HepG2 (cell line): ENCODE results near the gene LSM14B. TPM values are rescaled to one million over a fixed set of nuclear protein-coding genes. Genes with fewer than 3 reads are reported as not detected.
A peak's percentile ranks its signal among the peaks of the same experiment; 100 is the strongest.

Experiments
- ATAC-seq: fragments of 200-7000 bp; cut with Tn5 transposase; 3 replicates; pipeline ENCODE4 v1.9.1; 2020; ENCODE audit warnings: mild to moderate bottlenecking, moderate library complexity
- BruUV-seq: library from RNA; stranded (reverse); fragments of 400-500 nt; replicated peaks from 2 replicates; lab custom pipeline; 2021; lab: Mats Ljungman, UMichigan
- CTCF ChIA-PET: fragments of 300-600 bp; formaldehyde crosslinking; extraction: SDS; loops from one replicate; lab custom pipeline; 2021; ENCODE audit warnings: low total read pairs, inconsistent platforms, low intra/inter-chr PET ratio; lab: Yijun Ruan, JAX
- POLR2A ChIA-PET: fragments of 350-600 bp; sonication (Branson Sonifier 250); formaldehyde crosslinking; loops from one replicate; lab custom pipeline; 2020; ENCODE audit warnings: antibody characterized with exemption, inconsistent platforms; lab: Yijun Ruan, JAX
- DNase-seq: peaks from one replicate; pipeline ENCODE4 v3.0.0-alpha.2; 2015; ENCODE audit warnings: low spot score
- FAIRE-seq: peaks from 3 replicates; lab custom pipeline; 2011; peaks lifted over from hg19 to GRCh38; lab: Jason Lieb, UNC
- H2AFZ ChIP-seq: one replicate; pipeline ENCODE4 v1.6.1; 2011; ENCODE audit warnings: low read length, inconsistent platforms
- H3K27ac ChIP-seq: fragments of 300-600 bp; 3 replicates; pipeline ENCODE4 v1.8.0; 2011; ENCODE audit warnings: mixed run types, mild to moderate bottlenecking, mixed read lengths, low read length, inconsistent platforms; ENCODE audit not compliant: insufficient read depth; ENCODE audit errors: extremely low read length
- H3K27me3 ChIP-seq, 2 experiments: fragments of 200-600 bp in 1 of 2; 2 replicates in 1 of 2; 3 replicates in 1 of 2; pipeline versions ENCODE4 v1.6.0 to v1.8.0; 2011; ENCODE audit warnings: low read length in 2 of 2, mild to moderate bottlenecking in 2 of 2, moderate library complexity in 2 of 2, inconsistent platforms in 1 of 2; ENCODE audit not compliant: insufficient read depth in 2 of 2, control insufficient read depth in 1 of 2
- H3K36me3 ChIP-seq, 2 experiments: fragments of 200-600 bp in 1 of 2; replicated peaks in 1 of 2; 2 replicates in 1 of 2; 3 replicates in 1 of 2; pipeline versions ENCODE4 v1.5.1 to v1.8.0; 2011; ENCODE audit warnings: low read length in 2 of 2, inconsistent platforms in 1 of 2; ENCODE audit not compliant: insufficient read depth in 2 of 2, control insufficient read depth in 1 of 2
- H3K4me1 ChIP-seq: 2 replicates; pipeline ENCODE4 v1.5.1; 2012; ENCODE audit warnings: low read length, inconsistent platforms; ENCODE audit not compliant: insufficient read depth
- H3K4me2 ChIP-seq: 2 replicates; pipeline ENCODE4 v1.6.0; 2011; ENCODE audit warnings: low read depth, low read length, inconsistent platforms
- H3K4me3 ChIP-seq, 3 experiments: fragments of 200-600 bp in 1 of 3; sonication (generic), shearing (Covaris generic) in 1 of 3; replicated peaks in 1 of 3; 2 replicates each; pipeline ENCODE4 v1.5.1; 2011 to 2016; ENCODE audit warnings: low read length in 3 of 3, inconsistent platforms in 2 of 3, low read depth in 2 of 3, mild to moderate bottlenecking in 2 of 3, control low read depth in 1 of 3, mixed read lengths in 1 of 3; ENCODE audit not compliant: insufficient read depth in 1 of 3
- H3K79me2 ChIP-seq: one replicate; pipeline ENCODE4 v1.6.1; 2011; ENCODE audit warnings: low read length, inconsistent platforms; ENCODE audit not compliant: insufficient read depth
- H3K9ac ChIP-seq: 2 replicates; pipeline ENCODE4 v1.6.0; 2011; ENCODE audit warnings: mild to moderate bottlenecking, low read depth, low read length, inconsistent platforms; ENCODE audit not compliant: insufficient read depth
- H3K9me3 ChIP-seq: 2 replicates; pipeline ENCODE4 v1.5.1; 2012; ENCODE audit warnings: mild to moderate bottlenecking, low read length
- H4K20me1 ChIP-seq: 2 replicates; pipeline ENCODE4 v1.6.0; 2011; ENCODE audit warnings: inconsistent platforms, mild to moderate bottlenecking, low read length, moderate library complexity; ENCODE audit not compliant: insufficient read depth
- CREBL2 ChIP-seq: sonication (generic); formaldehyde crosslinking; IDR thresholded peaks from 2 replicates; pipeline ENCODE4 v1.8.1; 2023; ENCODE audit warnings: missing genetic modification reagents, mild to moderate bottlenecking, borderline replicate concordance
- FOXK2 ChIP-seq: fragments of 450-650 bp; IDR thresholded peaks from 2 replicates; pipeline ENCODE4 v1.6.1; 2016
- FUBP1 ChIP-seq: sonication (generic); formaldehyde crosslinking; IDR thresholded peaks from 2 replicates; pipeline ENCODE4 v1.5.1; 2020; ENCODE audit warnings: missing genetic modification reagents, mild to moderate bottlenecking, borderline replicate concordance
- HNF4A ChIP-seq: sonication (generic); formaldehyde crosslinking; IDR thresholded peaks from 2 replicates; pipeline ENCODE4 v1.4.0; 2020; ENCODE audit warnings: missing genetic modification reagents
- IRX3 ChIP-seq: sonication (generic); formaldehyde crosslinking; IDR thresholded peaks from 2 replicates; pipeline ENCODE4 v1.8.1; 2023; ENCODE audit warnings: mild to moderate bottlenecking, low read depth, missing genetic modification reagents, borderline replicate concordance
- JUNB ChIP-seq: sonication (generic); formaldehyde crosslinking; IDR thresholded peaks from 2 replicates; pipeline ENCODE4 v1.8.0; 2022; ENCODE audit warnings: missing genetic modification reagents, mild to moderate bottlenecking, borderline replicate concordance
- JUND ChIP-seq: sonication (generic); formaldehyde crosslinking; IDR thresholded peaks from 2 replicates; pipeline ENCODE4 v1.8.0; 2022; ENCODE audit warnings: mild to moderate bottlenecking, missing genetic modification reagents
- MZF1 ChIP-seq: sonication (generic); formaldehyde crosslinking; IDR thresholded peaks from 2 replicates; pipeline ENCODE4 v1.8.1; 2023; ENCODE audit warnings: mild to moderate bottlenecking, missing genetic modification reagents, borderline replicate concordance
- PHB2 ChIP-seq: fragments of 450-650 bp; IDR thresholded peaks from 2 replicates; pipeline ENCODE4 v1.6.1; 2018; ENCODE audit not compliant: partially characterized antibody
- SOX6 ChIP-seq, 2 experiments: fragments of 450-650 bp in 1 of 2; sonication (generic) in 1 of 2; formaldehyde crosslinking in 1 of 2; IDR thresholded peaks; 2 replicates each; pipeline versions ENCODE4 v1.4.0 to v1.6.1; 2017 to 2020; ENCODE audit warnings: antibody characterized with exemption in 1 of 2, mild to moderate bottlenecking in 1 of 2, missing genetic modification reagents in 1 of 2
- TRIM22 ChIP-seq: fragments of 450-650 bp; IDR thresholded peaks from 2 replicates; pipeline ENCODE4 v1.6.1; 2017
- ZNF512 ChIP-seq: sonication (generic); formaldehyde crosslinking; IDR thresholded peaks from 2 replicates; pipeline ENCODE4 v1.4.0; 2020; ENCODE audit warnings: mild to moderate bottlenecking, missing genetic modification reagents
- ZNF678 ChIP-seq: sonication (generic); formaldehyde crosslinking; IDR thresholded peaks from 2 replicates; pipeline ENCODE4 v1.4.0; 2020; ENCODE audit warnings: mild to moderate bottlenecking, missing genetic modification reagents
- ZNF710 ChIP-seq: sonication (generic); formaldehyde crosslinking; IDR thresholded peaks from 2 replicates; pipeline ENCODE4 v1.5.0; 2020; ENCODE audit warnings: mild to moderate bottlenecking, missing genetic modification reagents, borderline replicate concordance
- WGBS: methylation state at CpG from one replicate; pipeline ENCODE4 v1.1.6; 2017; ENCODE audit warnings: low lambda C conversion rate; 5-methylcytosine and 5-hydroxymethylcytosine counted together
- in situ Hi-C: cut with HindIII; loops from 2 replicates; pipeline ENCODE4 v1.10.0; 2017; ENCODE audit warnings: low pct_unique_long_range_greater_than_20kb; ENCODE audit not compliant: extremely low pct_ligation_motif_present
- intact Hi-C: fragments of 100-400 bp; cut with micrococcal nuclease; formaldehyde crosslinking; loops from one replicate; pipeline ENCODE4 v1.10.0; 2022; ENCODE audit not compliant: unreplicated experiment
- polyA plus RNA-seq, 8 experiments: library from polyadenylated mRNA; depleted of rRNA in 3 of 8; stranded (reverse) in 7 of 8; unstranded in 1 of 8; fragments of >200 nt; fragmentation: Illumina TruSeq in 4 of 8; extraction: Trizol in 4 of 8; gene quantifications; 2 replicates each; pipeline versions ENCODE4 v1.2.1 to v1.2.3, GENCODE V29; 2011 to 2016; ENCODE audit warnings: low read depth in 4 of 8, missing spikeins in 1 of 8, mixed read lengths in 1 of 8; ENCODE audit not compliant: insufficient read depth in 1 of 8
- total RNA-seq, 5 experiments: library from RNA; depleted of rRNA; stranded (reverse); fragments of >200 nt; fragmentation: Illumina TruSeq; extraction: Trizol; gene quantifications; 2 replicates each; pipeline ENCODE4 v1.2.3, GENCODE V29; 2016; ENCODE audit warnings: low read depth in 1 of 5

LSM14B gene
- total and polyA plus RNA-seq, 2 of the 13 experiments (the other 11 are each of a cell fraction or from before 2014, with no cell fraction given), result 43.3 to 79.2 TPM

- TF ChIP-seq ZNF678 (CRISPR knock-in tag), result no peak
Measured at GRCh38 chr20:62080249-62080990, 41.9 kb upstream of the LSM14B start (continued).

- CTCF ChIA-PET, result no interaction called here
- FAIRE-seq, result no peak
- TF ChIP-seq IRX3 (no peak), HNF4A (CRISPR knock-in tag) (peak; percentile 70), TRIM22 (peak; percentile 79; the same call in 1 of the 2 replicates), FUBP1 (no peak), ZNF710 (CRISPR knock-in tag) (peak; percentile 83; the same call in 1 of the 2 replicates), CREBL2 (CRISPR knock-in tag) (0 out of 2 replicates have a peak, but pooled peaks have one; percentile 28), FOXK2 (0 out of 2 replicates have a peak, but pooled peaks have one; percentile 22), MZF1 (CRISPR knock-in tag) (no peak), JUNB (no peak), JUND (CRISPR knock-in tag) (no peak), SOX6 (IDR thresholded peaks at IDR 0.05) (peak; percentile 21; the same call in 1 of the 2 replicates), SOX6 (CRISPR knock-in tag; IDR thresholded peaks at IDR 0.05) (no peak), ZNF512 (peak; percentile 74; the same call in 1 of the 2 replicates), PHB2 (peak; percentile 41)
Measured at GRCh38 chr20:62083312-62083711, 39.0 kb upstream of the LSM14B start.

More at GRCh38 chr20:62083312-62083711, 39.0 kb upstream of the LSM14B start:
- Histone ChIP-seq H2AFZ (no peak overlapping the region), H3K4me2 (no peak overlapping the region), H3K27ac (no peak overlapping the region), H3K9ac (no peak overlapping the region), H3K79me2 (no peaks in the 10 kb centered on the region), H3K4me1 (peaks cover 11% of the 10 kb centered on the region), H3K4me3 (no peak overlapping the region), H3K36me3 (no peaks in the 10 kb centered on the region), H4K20me1 (no peaks in the 10 kb centered on the region), H3K27me3 (peaks cover 8 to 57% of the 10 kb centered on the region in 2 experiments; a peak in 3 of 5 replicates), H3K9me3 (no peaks in the 10 kb centered on the region)
- BruUV-seq, result no TSS peak
- POLR2A ChIA-PET, result no interaction called here
- intact Hi-C loops, result no loop called here
- ATAC-seq (no peak), DNase-seq (no peak)
- 43% methylated on average over 5 of the region's 5 CpGs for WGBS
- in situ Hi-C loops, result no loop called here
